ENCODE measurements around the gene IPCEF1. TPM values are rescaled to one million over a fixed set of nuclear protein-coding genes. Genes with fewer than 3 reads are reported as not detected.
A peak's percentile ranks its signal among the peaks of the same experiment; 100 is the strongest.

The IPCEF1 gene
- total RNA-seq, 1 donor from 2014 or later, result not detected

DNA sequence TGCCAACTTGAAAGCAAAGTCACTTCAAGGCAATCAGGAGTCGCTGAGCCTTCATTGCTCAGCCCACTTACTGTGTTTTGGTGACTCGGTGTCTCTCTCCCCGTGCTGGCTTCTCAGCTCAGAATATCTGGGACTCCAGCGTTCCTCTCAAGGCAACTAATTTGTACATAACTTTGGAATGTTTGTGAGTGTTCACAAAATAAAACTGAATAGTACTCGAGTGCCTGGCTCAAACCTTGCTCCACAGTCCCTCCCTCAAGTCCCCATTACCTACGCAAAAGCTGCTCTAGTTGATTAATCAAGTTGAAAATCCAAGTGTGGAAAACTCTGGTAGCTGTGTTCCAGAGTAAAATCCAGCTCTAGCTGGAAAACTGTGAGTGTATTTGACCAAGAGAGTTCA lies 8.6 kb downstream of the IPCEF1 start:
- Histone ChIP-seq H3K4me3 (no peak overlapping the region), H3K27ac (no peak overlapping the region), H3K36me3 (no peaks in the 10 kb centered on the region), H3K9me3 (no peaks in the 10 kb centered on the region), H3K27me3 (no peaks in the 10 kb centered on the region), H3K4me1 (no peaks in the 10 kb centered on the region)
- TF ChIP-seq CTCF (IDR thresholded peaks at IDR 0.05), result no peak
- intact Hi-C loops (cut with DNase I), result no loop called here
- DNase-seq (ENCODE audit: low spot score in 2 of 2), result no peak

DNA sequence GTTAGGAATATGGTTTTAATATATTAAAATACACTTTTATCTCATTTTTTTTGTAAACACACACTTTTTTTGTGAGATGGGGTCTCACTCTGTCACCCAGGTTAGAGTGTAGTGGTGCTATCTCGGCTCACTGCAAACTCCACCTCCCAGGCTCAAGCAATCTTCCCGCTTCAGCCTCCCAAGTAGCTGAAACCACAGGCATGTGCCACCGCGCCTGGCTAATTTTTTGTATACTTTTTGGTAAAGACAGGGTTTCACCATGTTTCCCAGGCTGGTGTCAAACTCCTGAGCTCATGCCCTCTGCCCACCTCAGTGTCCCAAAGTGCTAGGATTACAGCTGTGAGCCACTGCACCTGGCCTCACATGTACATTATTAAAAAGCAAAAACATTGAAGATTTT lies 10.8 kb downstream of the IPCEF1 start:
- no peak for DNase-seq (ENCODE audit: low spot score in 2 of 2)
- H3K27ac ChIP-seq, result no peak overlapping the region
- intact Hi-C loops (cut with DNase I), result no loop called here
- H3K36me3 ChIP-seq, result no peaks in the 10 kb centered on the region
- no peaks in the 10 kb centered on the region for H3K27me3 ChIP-seq
- H3K4me1 ChIP-seq, result no peaks in the 10 kb centered on the region
- TF ChIP-seq CTCF (IDR thresholded peaks at IDR 0.05), result no peak
- H3K4me3 ChIP-seq, result no peak overlapping the region
- H3K9me3 ChIP-seq, result no peaks in the 10 kb centered on the region

DNA sequence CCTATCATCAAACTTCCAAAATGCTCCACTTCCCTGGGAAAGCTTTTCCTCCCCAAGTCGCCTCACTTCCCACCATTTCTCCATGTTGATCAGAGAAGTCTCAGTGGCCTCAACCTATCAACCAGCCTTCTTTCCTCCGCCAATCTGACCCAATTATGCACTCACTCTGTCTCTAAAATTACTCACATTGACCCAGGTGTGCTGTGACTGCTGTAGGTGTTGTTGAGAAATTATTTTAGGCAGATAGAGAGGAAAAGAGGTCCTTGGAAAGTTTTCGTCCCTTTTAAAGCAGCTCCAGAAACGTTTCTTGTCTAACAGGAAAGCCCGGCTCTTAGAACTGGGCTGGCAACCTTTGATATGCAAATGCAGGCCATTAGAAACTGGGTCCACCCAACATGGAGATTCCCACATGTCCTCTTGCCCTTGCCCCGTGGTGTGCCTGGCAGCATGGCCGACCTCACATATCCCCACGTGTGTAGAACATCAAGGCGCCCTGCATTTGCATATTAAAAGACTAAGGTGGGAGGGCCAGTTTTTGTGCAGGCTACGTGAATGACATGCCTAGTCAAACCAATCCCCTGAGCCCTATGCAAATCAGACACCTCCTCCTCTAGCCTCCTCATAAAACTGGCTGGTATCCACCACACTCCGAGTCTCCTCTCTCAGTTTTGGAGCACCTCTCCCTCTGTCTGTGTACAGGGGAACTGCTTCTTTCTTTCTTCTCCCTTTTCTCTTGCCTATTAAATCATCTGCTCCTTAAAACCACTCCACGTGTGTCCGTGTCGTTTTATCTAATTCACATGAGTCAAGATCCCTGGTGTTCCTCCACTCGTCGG lies 12.9 kb downstream of the IPCEF1 start:
- Histone ChIP-seq H3K36me3 (no peaks in the 10 kb centered on the region), H3K4me3 (no peak overlapping the region), H3K9me3 (no peaks in the 10 kb centered on the region), H3K27me3 (no peaks in the 10 kb centered on the region), H3K4me1 (no peaks in the 10 kb centered on the region), H3K27ac (no peak overlapping the region)
- peak in 1 of 3 experiments; percentile 18 for TF ChIP-seq CTCF (IDR thresholded peaks at IDR 0.05)
- no peak for DNase-seq (ENCODE audit: low spot score in 2 of 2)
- intact Hi-C loops (cut with DNase I), result no loop called here

DNA sequence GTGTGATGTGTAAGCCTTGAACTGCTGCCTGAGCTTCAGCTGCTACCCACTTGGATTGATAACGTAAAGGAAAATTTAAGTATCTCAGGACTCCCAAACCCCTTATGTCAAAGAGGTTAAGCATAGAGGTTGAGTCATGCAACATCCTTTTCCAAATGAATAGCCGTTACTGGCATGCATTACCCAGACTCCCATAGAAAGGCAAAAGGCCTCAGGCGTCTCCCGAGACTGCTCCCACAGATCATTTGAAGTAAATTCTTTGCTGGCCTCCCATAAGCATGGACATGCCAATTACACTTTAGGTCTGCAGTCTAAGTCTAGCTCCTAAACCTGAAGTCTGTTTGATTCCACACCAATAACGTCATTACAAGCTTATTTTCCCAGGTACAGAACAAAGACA lies 14.7 kb downstream of the IPCEF1 start:
- no peak for DNase-seq (ENCODE audit: low spot score in 2 of 2)
- H3K27me3 ChIP-seq, result no peaks in the 10 kb centered on the region
- intact Hi-C loops (cut with DNase I), result no loop called here

GRCh38 chr6:154341336-154341735 lies 15.3 kb downstream of the IPCEF1 start:
- H3K27me3 ChIP-seq, result no peaks in the 10 kb centered on the region
- no peak overlapping the region for H3K27ac ChIP-seq
- H3K36me3 ChIP-seq, result no peaks in the 10 kb centered on the region
- no peak for TF ChIP-seq CTCF (IDR thresholded peaks at IDR 0.05)
- intact Hi-C loops (cut with DNase I), result no loop called here
- H3K4me1 ChIP-seq, result no peaks in the 10 kb centered on the region
- no peaks in the 10 kb centered on the region for H3K9me3 ChIP-seq
- H3K4me3 ChIP-seq, result no peak overlapping the region
- no peak for DNase-seq (ENCODE audit: low spot score in 2 of 2)

More for the DNA sequence above, 14.7 kb downstream of the IPCEF1 start:
- Histone ChIP-seq H3K27ac (no peak overlapping the region), H3K36me3 (no peaks in the 10 kb centered on the region), H3K4me1 (no peaks in the 10 kb centered on the region), H3K9me3 (no peaks in the 10 kb centered on the region), H3K4me3 (no peak overlapping the region)
- TF ChIP-seq CTCF (IDR thresholded peaks at IDR 0.05), result no peak

All from ascending aorta (tissue), 2 donors.